GM21526 (cell line): ENCODE measurements around the gene GLS.
"Not testable (repeated sequence)": the region's sequence is repeated elsewhere in the genome, so short reads cannot be mapped to it uniquely, and the experiment has no call there.

Experiments
- ATAC-seq: cut with Tn5 transposase; IDR thresholded peaks from one replicate; pipeline ENCODE4 v1.9.1; 2021; ENCODE audit warnings: moderate library complexity; ENCODE audit not compliant: unreplicated experiment, low FRiP score

Gene GLS

DNA sequence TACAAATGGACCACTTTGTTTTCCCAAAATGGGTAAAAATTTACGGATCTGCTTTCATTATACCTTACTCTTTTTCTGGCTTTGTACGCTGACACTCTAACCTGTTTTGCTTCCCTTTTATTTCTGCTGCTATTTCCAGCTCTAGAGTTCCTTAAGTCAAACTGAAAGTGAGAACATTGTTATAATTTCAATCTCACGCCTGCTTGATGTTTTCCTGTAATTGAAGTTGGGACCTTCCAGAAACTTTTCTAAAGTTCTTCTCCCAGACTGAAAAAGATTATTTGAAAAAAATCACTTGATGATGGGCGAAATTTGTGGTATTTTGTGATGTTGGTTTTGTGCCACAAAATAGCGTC, 1.8 kb downstream of the GLS start:
- no peak for ATAC-seq

DNA sequence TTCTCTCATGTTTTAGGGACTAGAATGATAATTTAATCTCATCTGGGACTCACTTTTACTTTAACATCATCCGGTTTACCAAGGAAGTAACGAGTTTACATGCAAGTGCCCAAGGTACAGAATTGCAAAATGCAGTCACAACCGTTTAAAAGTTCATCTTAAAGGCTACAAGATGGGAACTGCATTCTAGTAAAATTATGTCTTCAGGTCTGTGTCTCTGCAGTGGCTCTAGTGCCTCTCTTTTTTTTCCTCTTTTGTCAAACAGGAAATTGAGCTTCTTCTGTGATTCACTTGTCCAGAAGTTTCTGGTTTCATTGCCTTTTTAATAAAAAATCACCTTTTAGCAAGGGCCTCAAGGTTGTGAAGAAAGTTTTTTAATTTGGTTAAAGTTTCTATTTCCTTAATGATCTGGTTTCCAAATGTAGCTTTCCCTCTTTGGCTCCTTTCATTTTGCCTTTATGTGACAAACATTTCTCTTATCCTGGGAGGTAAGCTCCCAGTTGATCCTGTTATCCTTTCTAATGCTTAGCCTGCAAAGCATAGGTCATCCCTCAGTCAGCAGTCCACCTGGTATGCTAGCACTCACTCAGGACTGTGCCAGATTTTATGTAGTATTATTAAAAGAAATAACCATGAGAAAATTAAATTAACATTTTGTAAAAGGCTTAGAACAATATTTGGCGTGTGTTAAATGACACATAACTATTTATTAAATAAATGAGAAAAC, 2.4 kb downstream of the GLS start:
- no peak for ATAC-seq

DNA sequence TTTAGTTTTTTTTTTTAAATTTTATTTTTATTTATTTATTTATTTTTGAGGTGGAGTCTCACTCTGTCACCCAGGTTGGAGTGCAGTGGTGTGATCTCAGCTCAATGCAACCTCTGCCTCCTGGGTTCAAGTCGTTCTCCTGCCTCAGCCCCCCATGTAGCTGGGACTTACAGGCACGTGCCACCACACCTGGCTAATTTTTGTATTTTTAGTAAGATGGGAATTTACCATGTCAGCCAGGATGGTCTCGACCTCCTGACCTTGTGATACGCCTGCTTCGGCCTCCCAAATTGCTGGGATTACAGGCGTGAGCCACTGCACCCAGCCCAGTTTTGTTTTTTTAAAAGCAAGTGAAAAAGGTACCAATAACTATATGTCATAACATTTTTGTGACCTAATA, 5.2 kb downstream of the GLS start:
- not testable (repeated sequence) for ATAC-seq

DNA sequence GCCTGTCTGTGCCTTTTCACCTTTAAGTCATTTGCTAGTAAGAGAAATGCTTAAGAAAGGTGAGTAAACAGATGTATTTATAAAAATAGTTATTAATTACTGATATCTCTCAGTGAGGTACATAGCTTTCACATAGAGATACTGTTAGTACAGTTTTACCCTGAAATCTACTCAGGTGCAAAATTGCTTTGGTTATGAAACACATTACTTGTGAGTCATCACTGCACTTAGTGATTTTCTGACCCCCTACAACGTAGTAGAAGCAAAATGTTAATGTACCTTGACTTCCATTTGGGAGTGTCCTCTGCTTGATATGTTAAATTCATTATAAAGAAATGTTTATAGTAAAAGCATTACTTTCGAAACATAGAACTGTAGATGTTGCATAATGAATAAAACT, 6.5 kb downstream of the GLS start:
- ATAC-seq: peak; percentile 74

DNA sequence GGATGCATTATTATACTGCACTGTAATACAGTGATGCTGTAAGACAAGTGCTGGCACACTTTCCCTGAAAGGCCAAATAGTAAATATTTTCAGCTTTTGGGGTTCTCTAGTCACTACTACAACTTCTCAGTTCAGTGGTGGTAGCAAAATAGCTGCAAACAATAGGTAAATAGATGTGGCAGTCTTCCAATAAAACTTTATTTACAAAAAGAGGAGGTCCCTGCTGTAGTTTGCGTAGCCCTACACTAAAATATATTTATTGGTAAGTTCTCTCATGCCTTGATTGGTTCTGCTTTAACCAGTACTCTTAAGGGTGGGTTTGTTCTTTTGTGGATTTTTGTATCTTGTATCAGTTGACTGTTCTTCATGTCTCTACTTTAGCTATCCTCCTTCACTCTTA, 7.8 kb downstream of the GLS start:
- ATAC-seq: no peak

DNA sequence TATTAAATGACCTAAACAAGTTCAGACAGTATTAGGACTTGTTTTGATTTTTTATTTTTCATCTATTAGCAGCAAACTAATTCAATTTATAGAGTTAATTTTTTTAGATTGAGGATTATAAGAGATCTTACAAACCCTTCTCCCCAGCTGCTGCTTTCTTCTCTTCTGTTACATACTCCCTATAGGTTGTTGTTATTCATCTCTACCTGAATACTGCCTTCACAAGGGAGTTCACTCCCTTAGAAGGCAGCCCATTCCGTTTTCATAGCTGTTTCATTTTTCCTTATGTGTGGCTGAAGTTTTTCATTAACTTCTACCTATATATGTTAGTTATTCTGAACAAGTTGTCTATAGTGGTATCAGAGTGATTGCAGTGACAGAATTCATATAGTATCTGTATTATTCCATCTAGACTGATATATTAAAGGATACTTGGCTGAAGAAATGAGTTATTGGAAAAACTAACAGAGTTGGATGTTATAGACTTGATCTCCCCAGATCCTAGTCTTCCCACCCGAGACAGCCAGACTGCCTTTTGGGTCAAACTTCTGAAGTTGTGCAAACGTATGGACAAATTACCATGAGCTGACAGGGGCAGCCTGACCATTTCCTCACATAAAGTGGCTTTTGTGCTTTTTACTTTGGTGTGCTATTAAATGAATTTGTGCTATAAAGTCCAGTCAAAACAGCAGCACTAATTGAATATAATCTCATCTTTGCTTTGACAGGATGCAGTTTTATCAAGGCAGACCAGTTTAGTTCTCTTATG, 8.7 kb downstream of the GLS start:
- ATAC-seq: no peak

DNA sequence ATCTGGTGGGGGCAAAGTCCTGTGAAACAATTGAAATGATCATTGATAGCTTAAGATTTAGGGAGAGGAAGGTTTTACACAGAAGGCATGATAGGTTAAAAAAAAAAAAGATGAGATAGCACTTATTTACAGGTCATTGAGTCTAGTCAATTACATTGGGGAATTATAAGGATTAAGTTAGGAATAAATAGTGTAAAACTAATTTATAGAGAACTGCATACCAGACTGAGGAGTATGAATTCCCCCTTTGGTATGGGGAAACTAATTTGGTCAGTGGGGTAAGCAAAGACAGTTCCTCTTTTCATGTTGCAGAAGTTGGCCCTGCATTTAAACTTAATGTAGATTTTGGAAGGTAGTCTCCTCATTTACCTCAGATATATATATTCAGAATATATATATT, 10.8 kb downstream of the GLS start:
- ATAC-seq: peak; percentile 43

DNA sequence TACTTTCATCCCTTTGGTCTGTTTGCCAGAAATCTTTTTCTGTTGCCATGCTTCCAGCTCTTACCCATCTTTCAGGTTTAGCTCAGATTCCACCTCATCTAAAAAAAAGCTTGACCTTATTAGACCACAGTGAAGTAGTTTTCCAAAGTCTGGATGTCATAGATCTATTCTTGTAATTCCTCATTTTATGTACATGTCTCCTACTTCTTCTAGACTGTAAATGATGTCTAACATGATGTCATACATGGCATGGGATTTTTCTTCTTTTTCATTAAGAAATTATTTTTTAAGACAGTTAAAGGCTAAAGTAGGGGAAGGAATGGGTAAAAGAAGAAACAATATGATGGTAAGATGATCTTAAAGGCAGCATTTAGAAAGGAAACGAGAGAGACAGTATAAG, 11.3 kb downstream of the GLS start:
- no peak for ATAC-seq

DNA sequence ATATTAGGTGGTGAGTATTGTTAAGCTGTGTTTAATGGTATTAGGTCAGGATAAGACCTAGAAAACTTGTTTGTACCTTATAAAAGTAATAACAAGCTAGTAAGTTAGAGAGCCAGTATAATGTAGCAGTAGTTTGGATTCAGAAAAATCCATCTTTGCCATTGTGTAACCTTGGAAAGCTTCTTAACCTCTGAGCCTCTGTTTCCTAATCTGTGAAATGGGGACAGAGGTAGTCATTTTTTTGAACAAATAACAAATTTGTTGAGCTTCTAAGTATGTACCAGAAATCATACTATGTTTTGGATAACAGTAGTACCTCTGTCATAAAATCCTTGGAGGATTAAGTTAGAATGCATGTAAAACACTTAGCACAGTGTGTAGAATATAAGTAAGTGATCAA, 12.5 kb downstream of the GLS start:
- ATAC-seq: no peak

DNA sequence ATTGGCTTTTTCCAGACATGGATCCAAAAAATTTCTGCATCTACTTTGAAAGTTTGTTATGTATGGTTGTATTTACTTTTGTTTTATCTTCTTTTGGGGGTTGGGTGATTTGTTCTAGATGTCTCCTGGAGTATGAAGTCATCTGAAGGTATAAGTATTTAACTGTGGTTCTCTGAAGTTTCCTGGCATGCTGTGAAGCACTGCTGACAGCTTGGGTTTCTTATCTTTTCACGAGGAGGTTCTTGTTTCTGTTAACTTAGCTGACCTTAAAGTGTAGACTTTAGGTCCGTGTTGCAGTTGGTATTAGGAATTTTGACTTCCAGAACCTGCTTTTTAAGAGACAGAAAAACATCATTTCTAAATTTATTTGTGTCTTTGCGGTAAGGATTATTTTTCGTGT, 15.9 kb downstream of the GLS start:
- ATAC-seq: no peak

DNA sequence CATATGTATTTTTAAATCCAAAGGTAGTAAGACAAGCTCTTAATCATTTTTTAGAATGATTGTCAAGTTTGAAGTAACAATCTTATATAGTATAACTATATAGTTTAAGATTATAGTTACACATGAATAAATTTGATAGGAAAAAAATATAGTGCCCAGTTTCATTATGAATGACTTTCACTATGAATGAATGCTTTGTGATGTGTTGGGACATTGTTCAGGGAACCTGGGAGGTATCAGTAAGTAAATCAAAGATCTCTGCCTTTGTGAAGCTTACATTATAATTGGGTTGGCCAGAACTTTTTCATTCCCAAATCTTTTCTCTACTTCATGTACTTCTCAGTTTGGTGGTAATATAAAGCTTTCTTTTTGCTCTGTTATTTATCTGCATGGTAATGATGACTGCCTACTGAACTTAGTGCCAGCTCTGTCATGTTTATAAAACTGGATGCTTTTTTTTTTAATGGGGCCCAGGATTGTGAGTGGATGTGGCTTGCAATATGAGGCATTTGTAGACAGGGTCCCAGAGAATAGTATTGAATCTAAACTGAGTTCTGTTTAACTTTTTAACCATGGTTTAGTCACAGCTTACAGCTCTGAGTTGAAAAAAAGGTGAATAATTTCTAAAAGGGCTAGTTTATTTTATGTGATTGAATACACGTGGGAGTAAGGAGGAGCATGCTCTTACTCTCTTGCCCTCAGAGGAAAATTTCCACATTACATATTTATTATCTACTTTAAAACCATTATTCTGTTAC, 23.3 kb downstream of the GLS start:
- ATAC-seq: no peak

DNA sequence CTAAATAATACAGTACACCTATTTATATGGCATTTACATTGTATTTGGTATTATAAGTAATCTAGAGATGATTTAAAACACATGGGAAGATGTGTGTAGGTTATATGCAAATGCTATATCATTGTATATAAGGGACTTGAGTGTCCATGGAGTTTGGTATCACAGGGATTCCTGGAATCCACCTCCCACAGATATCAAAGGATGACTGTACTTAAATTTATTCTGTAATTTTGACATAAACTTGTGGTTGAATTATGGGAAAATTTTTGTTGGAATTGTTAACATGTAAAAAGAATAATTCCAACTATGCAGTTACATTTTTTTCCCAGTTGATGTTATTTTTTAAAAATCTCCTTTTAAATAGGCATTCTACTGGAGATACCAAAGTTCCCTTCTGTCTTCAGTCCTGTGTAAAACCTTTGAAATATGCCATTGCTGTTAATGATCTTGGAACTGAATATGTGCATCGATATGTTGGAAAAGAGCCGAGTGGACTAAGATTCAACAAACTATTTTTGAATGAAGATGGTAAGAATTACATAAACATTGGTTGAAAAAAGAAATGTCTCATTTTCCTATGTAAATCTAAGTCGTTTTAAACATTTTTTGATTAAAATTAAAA, 24.1 kb downstream of the GLS start:
- no peak for ATAC-seq

DNA sequence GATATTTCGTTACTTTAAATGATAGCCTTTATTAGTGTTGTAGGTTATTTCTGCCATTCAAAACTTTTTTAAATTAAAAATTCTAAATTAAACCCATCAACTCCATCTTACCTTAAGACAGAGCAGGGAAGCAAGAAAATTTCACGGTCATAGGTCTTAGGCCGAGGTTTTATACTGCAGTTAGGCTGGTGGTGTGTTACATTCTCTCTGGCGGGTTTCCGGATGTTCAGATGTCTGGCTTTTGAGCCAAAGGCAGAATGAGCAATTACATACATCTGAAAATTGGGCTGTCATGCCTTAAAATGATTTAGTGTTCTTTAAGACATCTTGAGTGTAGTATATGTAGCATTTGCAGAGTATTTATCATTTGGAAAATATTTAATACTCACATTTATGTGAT, 27.9 kb downstream of the GLS start:
- ATAC-seq: no peak

DNA sequence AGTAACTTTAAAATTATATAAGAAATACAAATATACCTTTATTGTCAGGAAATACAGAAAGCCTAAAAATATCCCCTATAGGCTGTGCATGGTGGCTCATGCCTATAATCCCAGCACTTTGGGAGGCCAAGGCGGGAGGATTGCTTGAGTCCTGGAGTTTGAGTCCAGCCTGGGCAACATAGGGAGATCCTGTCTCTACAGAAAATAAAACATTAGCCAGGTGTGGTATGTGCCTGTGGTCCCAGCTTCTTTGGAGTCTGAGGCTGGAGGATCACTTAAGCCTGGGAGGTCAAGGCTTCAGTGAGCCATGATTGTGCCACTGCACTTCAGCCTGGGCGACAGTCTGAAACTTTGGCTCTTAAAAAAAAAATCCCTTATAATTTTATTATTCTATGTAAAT, 29.1 kb downstream of the GLS start:
- ATAC-seq: no peak

DNA sequence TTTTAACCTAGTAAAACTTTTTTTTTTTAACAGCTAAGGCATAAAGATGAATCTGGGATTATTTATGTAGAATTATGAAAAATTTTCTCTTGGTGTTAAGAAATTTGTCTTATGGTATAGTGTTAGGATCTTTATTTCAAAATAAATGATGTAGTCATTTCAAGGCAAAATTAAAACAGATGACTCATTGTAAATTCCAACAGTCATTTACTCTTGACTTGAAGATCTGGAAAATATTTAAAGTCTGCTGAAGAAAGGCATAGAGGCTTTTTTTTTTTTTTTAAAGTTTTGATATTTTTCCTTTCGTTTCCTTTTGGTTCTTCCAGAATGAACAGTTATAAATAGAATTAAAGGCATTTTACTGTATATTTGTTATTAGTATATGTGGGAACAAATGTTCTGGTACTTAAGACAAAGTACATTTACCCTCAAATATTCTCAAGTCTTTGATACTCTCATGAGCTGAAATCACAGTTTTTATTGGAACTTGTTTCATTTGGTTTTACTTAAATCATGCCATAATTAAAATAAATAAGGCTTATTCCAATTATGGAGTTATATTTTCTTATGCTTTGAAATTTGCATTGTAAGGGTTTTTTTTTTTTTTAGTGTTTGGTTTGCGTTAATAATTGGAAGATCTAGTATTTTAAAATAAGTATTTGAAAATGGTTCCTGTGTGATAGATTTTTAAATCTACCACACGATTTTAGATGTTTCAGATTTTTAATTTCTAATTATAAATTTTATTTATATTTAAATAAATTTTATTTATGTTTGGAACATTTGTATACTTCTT, 29.9 kb downstream of the GLS start:
- ATAC-seq: no peak

DNA sequence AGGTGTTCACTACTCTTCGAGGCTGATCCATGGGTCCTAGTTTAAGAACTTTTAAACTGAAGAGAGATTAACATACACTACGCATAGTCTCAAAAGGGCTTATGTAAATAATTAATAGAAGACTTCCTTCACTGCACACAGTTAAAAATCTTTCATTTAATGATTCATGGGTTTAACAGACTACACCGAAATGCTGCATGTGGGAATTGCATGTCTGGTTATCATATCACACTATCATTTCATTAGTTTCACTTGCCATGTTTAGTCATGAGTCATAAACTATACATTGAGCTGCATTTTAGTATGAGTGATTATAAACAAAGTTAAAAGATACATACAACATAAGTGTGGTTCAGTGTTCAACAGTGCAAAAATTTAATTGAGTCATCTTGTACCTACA, 31.2 kb downstream of the GLS start:
- no peak for ATAC-seq

DNA sequence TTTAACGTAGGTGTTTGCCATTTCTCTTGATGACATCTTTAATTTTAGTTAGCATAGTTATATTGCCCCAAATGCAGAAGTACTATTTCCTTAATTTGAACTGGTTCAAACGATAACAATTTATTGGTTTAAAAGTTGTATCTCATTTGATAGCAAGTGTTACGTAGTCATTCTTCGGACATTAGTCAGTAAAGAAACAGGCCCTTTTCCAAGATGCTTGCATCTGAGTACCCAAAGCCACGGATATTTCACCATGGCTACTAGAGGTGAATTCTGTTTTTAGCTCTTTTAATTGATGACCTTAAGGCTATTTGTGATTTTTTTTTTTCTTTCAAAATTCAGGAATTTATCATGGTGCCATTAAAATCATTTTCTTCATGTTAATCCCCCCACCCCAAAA, 32.1 kb downstream of the GLS start:
- no peak for ATAC-seq

DNA sequence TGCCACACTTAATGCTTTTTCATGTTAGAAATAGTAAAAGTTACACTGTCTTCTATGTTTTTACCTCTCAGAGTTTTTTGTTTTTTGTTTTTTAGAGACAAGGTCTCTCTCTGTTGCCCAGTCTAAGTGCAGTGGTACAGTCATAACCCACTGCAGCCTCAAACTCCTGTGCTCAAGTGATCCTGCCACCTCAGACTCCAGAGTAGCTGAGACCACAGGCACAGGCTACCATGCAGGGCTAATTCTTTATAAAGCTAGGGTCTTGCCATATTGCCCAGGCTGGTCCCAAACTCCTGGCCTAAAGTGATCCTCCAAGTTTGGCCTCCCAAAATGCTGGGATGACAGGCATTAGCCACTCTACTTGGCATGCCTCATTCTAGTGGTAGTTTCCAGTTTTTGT, 33.1 kb downstream of the GLS start:
- ATAC-seq: no peak

DNA sequence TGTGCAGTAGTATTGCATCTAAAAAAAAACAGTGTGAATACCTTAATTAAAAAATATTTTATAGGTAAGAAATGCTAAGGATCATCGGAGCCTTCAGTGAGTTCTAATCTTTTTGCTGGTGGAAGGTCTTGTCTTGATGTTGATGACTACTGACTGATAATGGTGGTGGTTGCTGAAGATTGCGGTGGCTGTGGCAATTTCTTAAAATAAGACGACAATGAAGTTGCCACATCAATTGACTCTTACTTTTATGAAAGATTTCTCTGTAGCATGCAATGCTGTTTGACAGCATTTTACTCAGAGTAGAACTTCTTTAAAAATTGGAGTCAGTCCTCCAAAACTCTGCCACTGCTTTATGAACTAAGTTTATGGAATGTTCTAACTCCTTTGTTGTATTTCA, 36.2 kb downstream of the GLS start:
- ATAC-seq: no peak

DNA sequence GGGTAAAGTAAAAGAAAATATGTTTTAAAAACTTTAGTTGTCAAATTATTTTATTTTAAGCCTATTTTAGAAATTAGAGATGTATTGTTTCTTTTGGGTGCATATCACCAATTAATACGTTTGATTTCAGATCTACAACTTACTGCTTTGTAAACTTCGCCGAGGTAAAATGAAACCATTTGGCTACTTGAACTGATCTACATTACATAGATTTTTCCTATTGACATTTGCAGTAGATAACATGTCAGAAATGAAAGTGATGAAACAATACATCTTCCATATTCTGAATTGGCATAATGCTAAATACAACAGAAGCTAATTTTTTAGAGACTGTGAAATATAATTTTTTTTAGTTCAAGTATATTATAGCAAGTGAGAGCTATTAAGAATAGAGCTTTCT, 39.5 kb downstream of the GLS start:
- no peak for ATAC-seq
